Measurements from ENCODE around the gene EVA1B. TPM values are rescaled to one million over a fixed set of nuclear protein-coding genes. Genes with fewer than 3 reads are reported as not detected.

Gene EVA1B
- total RNA-seq, 1 donor from 2014 or later: 88.4 TPM

DNA sequence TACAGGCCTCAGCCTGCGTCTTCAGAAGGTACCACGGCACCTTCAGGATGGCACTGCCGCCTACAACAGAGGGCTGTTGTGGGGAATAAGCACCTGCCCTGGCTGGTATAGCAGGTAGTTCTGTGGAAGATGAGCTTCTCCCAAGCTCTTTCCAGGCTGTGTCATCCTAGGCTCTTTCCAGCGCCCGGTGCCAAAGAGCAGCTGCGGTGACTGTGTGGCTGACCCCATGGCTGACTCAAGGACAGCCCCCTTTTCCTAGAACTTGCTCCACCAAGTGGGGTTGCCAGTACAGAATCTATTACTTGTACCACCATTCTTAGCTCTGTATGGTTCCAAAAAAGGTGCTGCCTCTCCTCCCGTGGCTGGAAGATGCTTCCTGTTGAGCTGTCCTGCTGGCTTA lies 21.9 kb upstream of the EVA1B start:
- TF ChIP-seq, protein P1, sequence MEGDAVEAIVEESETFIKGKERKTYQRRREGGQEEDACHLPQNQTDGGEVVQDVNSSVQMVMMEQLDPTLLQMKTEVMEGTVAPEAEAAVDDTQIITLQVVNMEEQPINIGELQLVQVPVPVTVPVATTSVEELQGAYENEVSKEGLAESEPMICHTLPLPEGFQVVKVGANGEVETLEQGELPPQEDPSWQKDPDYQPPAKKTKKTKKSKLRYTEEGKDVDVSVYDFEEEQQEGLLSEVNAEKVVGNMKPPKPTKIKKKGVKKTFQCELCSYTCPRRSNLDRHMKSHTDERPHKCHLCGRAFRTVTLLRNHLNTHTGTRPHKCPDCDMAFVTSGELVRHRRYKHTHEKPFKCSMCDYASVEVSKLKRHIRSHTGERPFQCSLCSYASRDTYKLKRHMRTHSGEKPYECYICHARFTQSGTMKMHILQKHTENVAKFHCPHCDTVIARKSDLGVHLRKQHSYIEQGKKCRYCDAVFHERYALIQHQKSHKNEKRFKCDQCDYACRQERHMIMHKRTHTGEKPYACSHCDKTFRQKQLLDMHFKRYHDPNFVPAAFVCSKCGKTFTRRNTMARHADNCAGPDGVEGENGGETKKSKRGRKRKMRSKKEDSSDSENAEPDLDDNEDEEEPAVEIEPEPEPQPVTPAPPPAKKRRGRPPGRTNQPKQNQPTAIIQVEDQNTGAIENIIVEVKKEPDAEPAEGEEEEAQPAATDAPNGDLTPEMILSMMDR (IDR thresholded peaks at IDR 0.05): no peak
- Mint-ChIP-seq H3K9me3 (ENCODE audit: low read depth) (no peaks in the 10 kb centered on the region), H3K27me3 (ENCODE audit: low read depth) (no peaks in the 10 kb centered on the region), H3K4me1 (ENCODE audit: low read depth) (peaks cover 29% of the 10 kb centered on the region), H3K27ac (ENCODE audit: unreplicated experiment) (no peak overlapping the region), H3K36me3 (ENCODE audit: low read depth) (peaks cover 34% of the 10 kb centered on the region), H3K4me3 (ENCODE audit: unreplicated experiment) (no peak overlapping the region)
- DNase-seq (ENCODE audit: low spot score): no peak

GRCh38 chr1:36344395-36344680 lies 20.9 kb upstream of the EVA1B start:
- Mint-ChIP-seq H3K27me3 (ENCODE audit: low read depth) (no peaks in the 10 kb centered on the region), H3K9me3 (ENCODE audit: low read depth) (no peaks in the 10 kb centered on the region), H3K4me1 (ENCODE audit: low read depth) (peaks cover 19% of the 10 kb centered on the region), H3K36me3 (ENCODE audit: low read depth) (peaks cover 35% of the 10 kb centered on the region), H3K27ac (ENCODE audit: unreplicated experiment) (no peak overlapping the region), H3K4me3 (ENCODE audit: unreplicated experiment) (no peak overlapping the region)
- no peak for DNase-seq (ENCODE audit: low spot score)
- TF ChIP-seq, protein P1 (IDR thresholded peaks at IDR 0.05): no peak

DNA sequence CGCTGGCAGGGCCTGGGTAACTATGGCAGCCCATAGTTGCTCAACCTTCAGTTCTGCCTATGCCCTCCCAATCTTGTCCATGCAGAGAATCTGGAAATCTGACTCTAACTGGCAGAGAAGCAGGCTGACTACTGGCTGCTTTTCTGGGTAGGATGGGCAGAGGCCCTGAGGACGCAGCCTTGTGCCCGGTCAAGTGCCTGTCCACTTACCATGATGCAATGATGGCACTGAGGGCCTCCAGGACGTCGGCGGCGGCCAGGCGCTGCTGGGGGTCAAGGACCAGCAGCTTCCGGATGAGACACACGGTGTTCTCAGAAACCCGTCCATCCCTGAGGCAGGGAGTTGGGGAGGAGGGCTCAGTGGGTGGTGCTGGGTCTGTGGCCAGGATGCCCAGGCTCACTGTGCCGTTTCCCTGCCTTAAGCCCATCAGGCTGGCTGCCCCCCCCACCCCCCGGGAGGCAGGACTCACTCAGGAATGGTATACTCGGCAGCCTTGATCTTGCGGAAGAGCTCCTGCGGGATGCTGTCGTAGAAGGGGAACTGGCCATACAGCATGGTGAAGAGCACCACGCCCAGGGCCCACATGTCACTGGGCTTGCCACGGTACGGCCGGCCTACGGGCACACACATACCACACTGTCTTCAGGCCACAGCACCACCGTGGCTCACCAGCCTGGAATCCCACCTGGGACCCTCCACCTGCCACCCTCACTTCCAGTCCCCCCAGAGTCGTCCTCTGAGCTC lies 20.4 kb upstream of the EVA1B start:
- Mint-ChIP-seq H3K27me3 (ENCODE audit: low read depth) (no peaks in the 10 kb centered on the region), H3K36me3 (ENCODE audit: low read depth) (peaks cover 35% of the 10 kb centered on the region), H3K9me3 (ENCODE audit: low read depth) (no peaks in the 10 kb centered on the region), H3K4me1 (ENCODE audit: low read depth) (peaks cover 15% of the 10 kb centered on the region), H3K27ac (ENCODE audit: unreplicated experiment) (peak overlapping the region; percentile 59), H3K4me3 (ENCODE audit: unreplicated experiment) (no peak overlapping the region)
- DNase-seq (ENCODE audit: low spot score): no peak
- TF ChIP-seq, protein P1 (IDR thresholded peaks at IDR 0.05): no peak

- H3K4me1 Mint-ChIP-seq (ENCODE audit: low read depth): peaks cover 15% of the 10 kb centered on the region
- no peaks in the 10 kb centered on the region for H3K27me3 Mint-ChIP-seq (ENCODE audit: low read depth)
- H3K27ac Mint-ChIP-seq (ENCODE audit: unreplicated experiment): peak overlapping the region; percentile 68
- TF ChIP-seq, protein P1 (IDR thresholded peaks at IDR 0.05): peak; percentile 80
- no peaks in the 10 kb centered on the region for H3K9me3 Mint-ChIP-seq (ENCODE audit: low read depth)
- no peak for DNase-seq (ENCODE audit: low spot score)
- H3K36me3 Mint-ChIP-seq (ENCODE audit: low read depth): peaks cover 30% of the 10 kb centered on the region
- no peak overlapping the region for H3K4me3 Mint-ChIP-seq (ENCODE audit: unreplicated experiment)
Observed at GRCh38 chr1:36342426-36343185, 19.2 kb upstream of the EVA1B start.

- TF ChIP-seq, protein P1 (IDR thresholded peaks at IDR 0.05): no peak
- Mint-ChIP-seq H3K36me3 (ENCODE audit: low read depth) (peaks cover 23% of the 10 kb centered on the region), H3K4me3 (ENCODE audit: unreplicated experiment) (no peak overlapping the region), H3K9me3 (ENCODE audit: low read depth) (no peaks in the 10 kb centered on the region), H3K4me1 (ENCODE audit: low read depth) (peaks cover 15% of the 10 kb centered on the region), H3K27me3 (ENCODE audit: low read depth) (no peaks in the 10 kb centered on the region), H3K27ac (ENCODE audit: unreplicated experiment) (no peak overlapping the region)
- no peak for DNase-seq (ENCODE audit: low spot score)
Observed at GRCh38 chr1:36341626-36342320, 18.3 kb upstream of the EVA1B start.
